ENCODE results near the gene IL1R2. TPM values are rescaled to one million over a fixed set of nuclear protein-coding genes. Genes with fewer than 3 reads are reported as not detected.
"Not testable (repeated sequence)": the region's sequence is repeated elsewhere in the genome, so short reads cannot be mapped to it uniquely, and the experiment has no call there.

IL1R2 gene
- total RNA-seq, 2 donors from 2014 or later = 6.9 to 11.4 TPM

DNA sequence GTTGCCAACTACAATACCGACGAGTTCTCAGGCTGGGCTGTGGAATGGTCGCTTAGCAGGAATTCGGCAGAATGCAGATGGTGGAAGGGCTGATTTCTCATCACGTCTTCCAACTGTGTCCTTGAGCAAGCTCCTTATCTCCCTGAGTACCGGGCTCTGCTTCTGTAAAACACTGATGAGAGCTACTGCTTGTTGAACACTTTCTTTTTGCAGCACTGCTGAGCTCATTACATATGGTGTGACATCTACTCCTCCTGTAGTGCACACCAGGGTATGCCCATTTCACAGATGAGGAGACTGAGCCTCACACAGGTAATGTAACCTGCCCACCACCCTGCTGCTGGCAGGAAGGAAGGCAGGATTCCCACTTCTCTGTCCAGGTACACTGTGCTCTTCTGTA is 8.3 kb downstream of the IL1R2 start:
- Histone ChIP-seq H3K4me1 (replicated peaks) (no peaks in the 10 kb centered on the region), H3K27me3 (replicated peaks; ENCODE audit: insufficient read depth) (no peaks in the 10 kb centered on the region), H3K36me3 (no peaks in the 10 kb centered on the region), H3K9me3 (no peaks in the 10 kb centered on the region), H3K4me3 (no peak overlapping the region), H3K27ac (no peak overlapping the region)
- WGBS = 95% methylated on average over 6 of the region's 6 CpGs
- TF ChIP-seq POLR2A (IDR thresholded peaks at IDR 0.05) = no peak
- TF ChIP-seq, protein P1, sequence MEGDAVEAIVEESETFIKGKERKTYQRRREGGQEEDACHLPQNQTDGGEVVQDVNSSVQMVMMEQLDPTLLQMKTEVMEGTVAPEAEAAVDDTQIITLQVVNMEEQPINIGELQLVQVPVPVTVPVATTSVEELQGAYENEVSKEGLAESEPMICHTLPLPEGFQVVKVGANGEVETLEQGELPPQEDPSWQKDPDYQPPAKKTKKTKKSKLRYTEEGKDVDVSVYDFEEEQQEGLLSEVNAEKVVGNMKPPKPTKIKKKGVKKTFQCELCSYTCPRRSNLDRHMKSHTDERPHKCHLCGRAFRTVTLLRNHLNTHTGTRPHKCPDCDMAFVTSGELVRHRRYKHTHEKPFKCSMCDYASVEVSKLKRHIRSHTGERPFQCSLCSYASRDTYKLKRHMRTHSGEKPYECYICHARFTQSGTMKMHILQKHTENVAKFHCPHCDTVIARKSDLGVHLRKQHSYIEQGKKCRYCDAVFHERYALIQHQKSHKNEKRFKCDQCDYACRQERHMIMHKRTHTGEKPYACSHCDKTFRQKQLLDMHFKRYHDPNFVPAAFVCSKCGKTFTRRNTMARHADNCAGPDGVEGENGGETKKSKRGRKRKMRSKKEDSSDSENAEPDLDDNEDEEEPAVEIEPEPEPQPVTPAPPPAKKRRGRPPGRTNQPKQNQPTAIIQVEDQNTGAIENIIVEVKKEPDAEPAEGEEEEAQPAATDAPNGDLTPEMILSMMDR (IDR thresholded peaks at IDR 0.05) = no peak
- TF ChIP-seq POLR2AphosphoS5 (IDR thresholded peaks at IDR 0.05) = no peak
- no peak for DNase-seq (ENCODE audit: low spot score)
- intact Hi-C loops (cut with DNase I) = loop anchor here (10.0 kb wide), 1 partner anchor 445 kb away; no protein-coding TSS in a partner anchor

DNA sequence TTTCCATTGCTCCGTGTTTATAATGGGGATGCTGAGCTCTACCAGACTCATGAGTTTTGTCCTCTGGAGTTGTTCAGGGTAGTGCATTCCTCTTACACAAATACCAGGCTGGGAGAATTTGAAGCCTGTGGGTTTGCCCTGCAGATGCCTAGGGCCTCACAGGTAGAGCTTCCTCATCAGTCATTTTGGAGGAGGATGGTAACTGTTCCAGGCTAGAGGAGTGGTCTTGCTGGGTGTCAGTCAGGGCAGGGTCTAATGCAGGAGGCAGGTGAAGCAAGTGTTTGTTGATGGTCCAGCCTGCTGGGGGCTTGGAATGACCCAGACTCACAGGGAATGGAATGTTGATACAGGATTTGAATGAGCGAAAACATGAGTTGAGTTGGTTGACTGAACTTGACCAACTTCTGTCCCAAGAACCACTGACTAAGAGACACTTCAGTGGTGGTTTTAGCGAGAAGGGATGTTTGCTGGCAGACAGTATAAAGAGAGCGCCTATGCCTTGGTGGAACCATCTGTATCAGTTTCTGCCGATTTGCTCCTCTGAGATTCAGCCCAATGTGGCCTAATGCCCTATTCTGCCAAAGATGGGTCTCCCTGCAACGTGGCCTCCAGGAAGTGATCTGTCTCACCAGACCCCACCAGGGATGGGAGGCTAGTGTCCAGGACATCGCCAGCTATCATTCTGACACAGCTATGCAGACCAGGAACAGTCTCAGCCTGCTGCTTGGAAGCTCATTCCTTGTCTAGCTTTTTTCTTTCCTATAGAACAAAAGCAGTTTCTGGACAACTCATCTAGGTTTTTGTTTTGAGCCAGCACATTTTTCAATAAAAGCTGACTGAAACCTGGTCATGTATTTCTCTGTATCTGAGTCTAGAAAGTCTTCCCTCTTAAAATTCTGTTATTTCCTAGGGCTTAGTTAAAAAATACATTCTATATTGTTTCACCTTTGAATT is 9.3 kb downstream of the IL1R2 start:
- 84% methylated on average over 7 of the region's 7 CpGs for WGBS
- H3K27ac ChIP-seq = no peak overlapping the region
- no peaks in the 10 kb centered on the region for H3K4me1 ChIP-seq (replicated peaks)
- H3K36me3 ChIP-seq = no peaks in the 10 kb centered on the region
- no peak overlapping the region for H3K4me3 ChIP-seq
- H3K27me3 ChIP-seq (replicated peaks; ENCODE audit: insufficient read depth) = no peaks in the 10 kb centered on the region
- TF ChIP-seq POLR2AphosphoS5 (IDR thresholded peaks at IDR 0.05) = no peak
- no peak for TF ChIP-seq POLR2A (IDR thresholded peaks at IDR 0.05)
- TF ChIP-seq, protein P1 (IDR thresholded peaks at IDR 0.05) = no peak
- intact Hi-C loops (cut with DNase I) = loop anchor here (10.0 kb wide), 1 partner anchor 444 kb away; no protein-coding TSS in a partner anchor
- no peak for DNase-seq (ENCODE audit: low spot score)
- H3K9me3 ChIP-seq = no peaks in the 10 kb centered on the region

DNA sequence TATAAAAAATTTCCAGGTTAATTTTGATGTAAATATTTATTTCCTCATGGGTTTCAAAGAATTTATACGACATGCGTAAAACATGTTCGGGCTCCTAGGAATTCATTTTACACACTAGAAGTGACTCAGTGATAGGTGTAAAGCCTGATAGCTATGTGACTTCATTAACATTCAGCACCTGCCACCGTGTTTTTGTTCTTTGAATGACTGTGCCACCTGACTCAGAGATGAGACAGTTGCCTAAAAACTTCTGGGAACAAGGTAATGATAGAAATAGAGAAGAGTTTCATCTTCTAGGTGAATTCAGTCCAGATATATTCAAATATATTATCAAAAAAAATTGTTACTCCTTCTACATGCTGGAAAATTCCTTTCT is 10.0 kb downstream of the IL1R2 start:
- Histone ChIP-seq H3K9me3 (no peaks in the 10 kb centered on the region), H3K36me3 (no peaks in the 10 kb centered on the region), H3K27me3 (replicated peaks; ENCODE audit: insufficient read depth) (no peaks in the 10 kb centered on the region), H3K4me1 (replicated peaks) (no peaks in the 10 kb centered on the region), H3K4me3 (no peak overlapping the region), H3K27ac (no peak overlapping the region)
- intact Hi-C loops (cut with DNase I) = loop anchor here (10.0 kb wide), 1 partner anchor 443 kb away; no protein-coding TSS in a partner anchor
- TF ChIP-seq POLR2A (IDR thresholded peaks at IDR 0.05) (no peak), POLR2AphosphoS5 (IDR thresholded peaks at IDR 0.05) (no peak)
- TF ChIP-seq, protein P1 (IDR thresholded peaks at IDR 0.05) = no peak
- 57% methylated on average over 4 of the region's 4 CpGs for whole genome bisulfite sequencing
- no peak for DNase-seq (ENCODE audit: low spot score)

DNA sequence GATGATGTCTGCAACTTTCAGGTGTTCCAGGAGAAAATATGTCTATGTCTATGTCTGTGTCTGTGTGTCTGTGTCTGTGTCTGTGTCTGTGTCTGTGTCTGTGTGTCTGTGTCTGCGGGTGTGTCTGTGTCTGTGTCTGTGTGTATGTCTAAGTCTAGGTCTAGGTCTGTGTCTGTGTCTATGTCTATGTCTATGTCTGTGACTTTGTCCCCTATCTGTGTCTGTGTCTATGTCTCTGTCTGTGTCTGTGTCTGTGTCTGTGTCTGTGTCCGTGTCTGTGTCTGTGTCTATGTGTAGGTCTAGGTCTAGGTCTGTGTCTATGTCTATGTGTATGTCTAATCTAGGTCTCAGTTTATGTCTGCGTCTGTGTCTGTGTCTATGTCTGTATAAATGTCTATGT is 10.5 kb downstream of the IL1R2 start:
- H3K27me3 ChIP-seq (replicated peaks; ENCODE audit: insufficient read depth) = no peaks in the 10 kb centered on the region
- 86% methylated on average over 3 of the region's 3 CpGs for WGBS
- no peak overlapping the region for H3K4me3 ChIP-seq
- H3K27ac ChIP-seq = no peak overlapping the region
- H3K36me3 ChIP-seq = no peaks in the 10 kb centered on the region
- no peaks in the 10 kb centered on the region for H3K9me3 ChIP-seq
- no peaks in the 10 kb centered on the region for H3K4me1 ChIP-seq (replicated peaks)
- DNase-seq (ENCODE audit: low spot score) = no peak
- TF ChIP-seq POLR2AphosphoS5 (IDR thresholded peaks at IDR 0.05) (no peak), POLR2A (IDR thresholded peaks at IDR 0.05) (no peak)
- TF ChIP-seq, protein P1 (IDR thresholded peaks at IDR 0.05) = no peak
- intact Hi-C loops (cut with DNase I) = loop anchor here (10.0 kb wide), 1 partner anchor 443 kb away; no protein-coding TSS in a partner anchor

DNA sequence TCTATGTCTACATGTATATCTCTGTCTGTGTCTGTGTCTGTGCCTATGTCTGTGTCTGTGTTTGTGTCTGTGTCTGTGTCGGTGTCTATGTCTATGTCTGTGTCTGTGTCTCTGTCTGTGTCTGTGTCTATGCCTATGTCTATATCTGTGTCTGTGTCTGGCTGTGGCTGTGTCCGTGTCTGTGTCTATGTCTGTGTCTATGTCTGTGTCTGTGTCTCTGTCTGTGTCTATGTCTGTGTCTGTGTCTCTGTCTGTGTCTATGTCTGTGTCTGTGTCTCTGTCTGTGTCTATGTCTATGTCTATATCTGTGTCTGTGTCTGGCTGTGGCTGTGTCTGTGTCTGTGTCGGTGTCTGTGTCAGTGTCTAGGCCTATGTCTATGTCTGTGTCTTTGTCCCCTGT is 11.1 kb downstream of the IL1R2 start:
- H3K27me3 ChIP-seq (replicated peaks; ENCODE audit: insufficient read depth); H3K4me1 ChIP-seq (replicated peaks); DNase-seq (ENCODE audit: low spot score); H3K4me3 ChIP-seq; H3K27ac ChIP-seq; H3K9me3 ChIP-seq; H3K36me3 ChIP-seq: not testable (repeated sequence)
- intact Hi-C loops (cut with DNase I) = loop anchor here (10.0 kb wide), 1 partner anchor 442 kb away; no protein-coding TSS in a partner anchor
- WGBS = 89% methylated on average over 3 of the region's 3 CpGs

Measured in prostate gland (tissue), 2 donors.